Measurements from ENCODE around the gene TMEM131.

Gene TMEM131

DNA sequence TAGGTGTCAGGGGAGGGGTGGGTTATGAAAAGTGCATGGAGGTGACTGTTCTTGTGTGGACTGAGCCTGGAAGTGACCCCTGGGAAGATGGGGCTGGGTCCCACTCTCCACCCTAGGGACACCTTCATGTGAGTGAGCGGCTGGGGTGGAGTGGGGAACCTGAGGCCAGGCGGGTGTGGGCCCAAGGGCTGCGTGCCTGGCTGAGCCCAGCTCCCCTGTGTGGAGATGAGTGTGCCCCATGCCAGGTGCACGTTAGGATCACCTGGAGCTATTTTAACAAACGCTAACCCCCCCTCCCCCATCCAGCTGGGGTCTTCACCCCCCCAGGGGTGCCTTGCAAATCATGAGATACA, 255.9 kb downstream of the TMEM131 start:
- DNase-seq (ENCODE audit: low read depth in 2 of 2) = no peak

DNA sequence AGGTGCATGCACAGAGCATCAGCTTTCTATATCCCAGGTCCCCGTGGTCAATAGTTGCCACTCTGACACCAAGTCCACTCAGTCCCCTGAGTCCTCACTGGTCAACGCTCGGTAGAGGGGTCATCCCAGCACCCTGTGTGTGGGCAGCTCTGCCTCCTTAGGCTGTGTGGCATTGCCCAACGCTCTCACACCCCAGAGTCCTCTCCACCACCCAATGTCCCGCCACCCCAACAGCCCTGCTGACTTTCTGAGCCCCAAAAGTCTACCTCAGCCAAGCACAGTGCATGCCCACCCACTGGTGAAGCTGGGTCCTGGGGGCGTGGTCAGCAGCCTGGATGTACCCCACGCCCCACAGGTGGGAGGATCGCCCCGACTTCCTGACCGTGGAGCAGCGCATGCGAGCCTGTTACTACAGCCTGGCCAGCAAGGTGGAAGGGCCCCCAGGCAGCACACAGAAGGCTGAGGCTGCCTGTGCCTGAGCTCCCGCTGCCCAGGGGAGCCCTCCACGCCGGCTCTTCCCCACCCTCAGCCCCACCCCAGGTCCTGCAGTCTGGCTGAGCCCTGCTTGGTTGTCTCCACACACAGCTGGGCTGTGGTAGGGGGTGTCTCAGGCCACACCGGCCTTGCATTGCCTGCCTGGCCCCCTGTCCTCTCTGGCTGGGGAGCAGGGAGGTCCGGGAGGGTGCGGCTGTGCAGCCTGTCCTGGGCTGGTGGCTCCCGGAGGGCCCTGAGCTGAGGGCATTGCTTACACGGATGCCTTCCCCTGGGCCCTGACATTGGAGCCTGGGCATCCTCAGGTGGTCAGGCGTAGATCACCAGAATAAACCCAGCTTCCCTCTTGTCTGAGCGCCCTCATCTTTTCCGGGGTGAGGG, 256.5 kb downstream of the TMEM131 start:
- DNase-seq (ENCODE audit: low read depth in 2 of 2) = no peak

DNA sequence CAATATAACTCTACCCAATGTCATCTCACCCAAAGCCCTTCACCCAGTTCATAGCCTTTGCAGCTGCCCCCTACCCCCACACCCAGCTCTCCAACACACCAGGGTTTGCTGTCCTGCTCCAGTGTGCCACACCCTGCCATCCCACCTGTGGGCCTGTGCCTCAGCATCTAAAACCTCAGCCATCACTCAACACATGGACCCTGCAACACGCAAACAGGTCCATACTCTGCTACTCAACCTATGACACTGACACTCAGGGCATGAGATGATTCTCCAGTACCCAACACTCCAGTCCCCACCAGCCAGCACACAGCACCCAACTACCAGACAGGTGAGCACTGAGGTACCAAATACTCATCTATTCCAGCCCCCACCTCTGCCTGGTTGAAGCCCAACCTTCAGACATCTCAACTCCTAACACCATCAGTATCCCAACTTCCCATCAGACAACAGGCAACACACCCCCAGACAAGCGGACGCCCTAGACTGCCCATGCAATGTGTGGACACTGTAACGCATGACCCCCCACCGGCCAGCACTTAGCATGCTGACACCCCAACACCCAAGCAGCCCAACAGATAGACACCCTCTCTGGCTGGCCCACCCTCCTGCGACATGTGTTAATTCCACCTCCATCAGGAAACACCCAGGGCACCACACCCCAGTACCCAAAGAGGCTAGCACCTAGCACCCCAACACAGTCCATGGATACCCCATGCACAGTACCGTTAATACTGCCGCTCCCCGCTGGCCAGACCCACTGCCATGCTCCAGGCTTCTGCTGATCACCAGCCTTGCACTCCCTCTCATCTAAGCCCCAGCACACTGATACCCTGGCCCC, 257.3 kb downstream of the TMEM131 start:
- no peak for DNase-seq (ENCODE audit: low read depth in 2 of 2)

DNA sequence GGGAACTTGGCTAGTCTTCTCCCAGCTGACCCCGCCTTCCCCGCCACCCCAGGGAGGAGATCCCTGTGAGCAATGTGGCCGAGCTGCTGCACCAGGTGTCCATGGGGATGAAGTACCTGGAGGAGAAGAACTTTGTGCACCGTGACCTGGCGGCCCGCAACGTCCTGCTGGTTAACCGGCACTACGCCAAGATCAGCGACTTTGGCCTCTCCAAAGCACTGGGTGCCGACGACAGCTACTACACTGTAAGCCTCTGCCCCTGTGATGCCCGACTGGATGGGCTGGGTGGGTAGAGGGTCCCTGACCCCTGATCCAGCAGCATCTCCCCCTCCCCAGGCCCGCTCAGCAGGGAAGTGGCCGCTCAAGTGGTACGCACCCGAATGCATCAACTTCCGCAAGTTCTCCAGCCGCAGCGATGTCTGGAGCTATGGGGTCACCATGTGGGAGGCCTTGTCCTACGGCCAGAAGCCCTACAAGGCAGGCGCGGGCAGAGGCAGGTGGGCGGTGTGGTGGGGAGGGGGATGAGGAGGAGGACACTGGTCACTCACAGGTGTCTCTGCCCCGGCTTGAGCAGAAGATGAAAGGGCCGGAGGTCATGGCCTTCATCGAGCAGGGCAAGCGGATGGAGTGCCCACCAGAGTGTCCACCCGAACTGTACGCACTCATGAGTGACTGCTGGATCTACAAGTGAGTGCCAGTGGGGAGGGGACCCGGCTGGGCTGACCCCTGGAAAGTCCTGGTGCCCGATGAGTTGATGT, 258.1 kb downstream of the TMEM131 start:
- no peak for DNase-seq (ENCODE audit: low read depth in 2 of 2)

DNA sequence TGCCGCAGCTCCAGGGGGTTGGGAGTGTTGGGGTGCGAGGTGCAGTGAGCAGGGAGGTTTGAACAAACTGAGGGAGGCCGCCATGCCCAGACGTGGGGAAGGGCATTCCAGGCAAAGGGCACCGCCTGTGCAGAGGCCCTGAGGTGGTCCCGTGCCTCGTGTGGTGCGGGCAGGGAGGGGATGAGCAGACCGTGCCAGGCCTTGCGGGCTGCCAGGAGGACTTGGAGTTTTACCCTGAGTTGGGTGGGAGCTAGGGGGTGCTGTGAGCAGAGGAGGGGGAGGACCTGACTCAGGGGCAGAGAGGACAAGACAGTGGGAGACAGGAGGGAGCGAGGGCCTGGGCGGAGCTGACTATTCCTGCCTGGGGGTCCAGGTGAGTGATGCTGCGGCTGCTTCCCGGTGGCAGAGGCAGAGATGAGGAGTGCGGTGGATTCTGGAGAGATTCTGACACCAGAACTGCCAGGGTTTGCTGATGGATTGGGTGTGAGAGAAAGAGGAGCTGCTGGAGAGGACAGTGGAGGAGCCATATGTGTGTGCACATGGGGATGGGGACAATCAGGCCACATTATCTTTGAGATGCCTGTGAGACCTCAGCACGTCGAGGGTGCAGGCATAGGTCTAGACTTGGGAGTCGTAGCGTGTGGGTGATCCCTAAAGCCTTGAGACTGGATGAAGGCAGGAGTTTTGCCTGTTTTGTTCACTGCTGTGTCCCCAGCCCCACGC, 259.0 kb downstream of the TMEM131 start:
- no peak for DNase-seq (ENCODE audit: low read depth in 2 of 2)

DNA sequence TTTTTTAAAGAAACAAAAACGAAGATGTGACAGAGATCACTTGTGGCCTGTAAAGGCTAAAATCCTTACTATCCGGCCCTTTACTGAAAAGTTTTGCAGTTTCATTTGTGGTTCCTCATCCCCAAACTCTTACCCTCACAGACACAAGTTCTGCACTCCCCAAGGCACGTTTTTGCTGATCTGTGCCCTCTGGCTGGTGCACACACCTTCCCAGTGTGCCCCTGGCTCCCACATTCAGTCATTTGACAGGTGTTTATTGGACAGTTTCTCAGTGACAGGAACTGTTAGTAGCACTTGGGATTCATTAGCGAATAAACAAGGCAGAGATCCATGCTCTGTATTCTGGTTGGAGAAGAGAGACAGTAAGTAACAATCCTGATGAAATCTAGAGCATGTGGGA, 259.6 kb downstream of the TMEM131 start:
- DNase-seq (ENCODE audit: low read depth in 2 of 2) = no peak

DNA sequence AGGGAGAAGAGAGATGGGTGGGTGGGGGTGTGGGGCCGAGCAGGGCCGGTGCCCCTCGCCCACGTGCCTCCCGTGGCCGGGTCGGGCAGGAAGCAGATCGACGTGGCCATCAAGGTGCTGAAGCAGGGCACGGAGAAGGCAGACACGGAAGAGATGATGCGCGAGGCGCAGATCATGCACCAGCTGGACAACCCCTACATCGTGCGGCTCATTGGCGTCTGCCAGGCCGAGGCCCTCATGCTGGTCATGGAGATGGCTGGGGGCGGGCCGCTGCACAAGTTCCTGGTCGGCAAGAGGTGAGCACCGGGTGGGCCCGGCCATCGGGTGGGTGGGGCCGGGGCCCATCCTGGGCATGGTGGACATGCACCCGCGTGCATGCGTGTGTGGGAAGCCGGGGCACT, 260.6 kb downstream of the TMEM131 start:
- DNase-seq (ENCODE audit: low read depth in 2 of 2) = no peak

DNA sequence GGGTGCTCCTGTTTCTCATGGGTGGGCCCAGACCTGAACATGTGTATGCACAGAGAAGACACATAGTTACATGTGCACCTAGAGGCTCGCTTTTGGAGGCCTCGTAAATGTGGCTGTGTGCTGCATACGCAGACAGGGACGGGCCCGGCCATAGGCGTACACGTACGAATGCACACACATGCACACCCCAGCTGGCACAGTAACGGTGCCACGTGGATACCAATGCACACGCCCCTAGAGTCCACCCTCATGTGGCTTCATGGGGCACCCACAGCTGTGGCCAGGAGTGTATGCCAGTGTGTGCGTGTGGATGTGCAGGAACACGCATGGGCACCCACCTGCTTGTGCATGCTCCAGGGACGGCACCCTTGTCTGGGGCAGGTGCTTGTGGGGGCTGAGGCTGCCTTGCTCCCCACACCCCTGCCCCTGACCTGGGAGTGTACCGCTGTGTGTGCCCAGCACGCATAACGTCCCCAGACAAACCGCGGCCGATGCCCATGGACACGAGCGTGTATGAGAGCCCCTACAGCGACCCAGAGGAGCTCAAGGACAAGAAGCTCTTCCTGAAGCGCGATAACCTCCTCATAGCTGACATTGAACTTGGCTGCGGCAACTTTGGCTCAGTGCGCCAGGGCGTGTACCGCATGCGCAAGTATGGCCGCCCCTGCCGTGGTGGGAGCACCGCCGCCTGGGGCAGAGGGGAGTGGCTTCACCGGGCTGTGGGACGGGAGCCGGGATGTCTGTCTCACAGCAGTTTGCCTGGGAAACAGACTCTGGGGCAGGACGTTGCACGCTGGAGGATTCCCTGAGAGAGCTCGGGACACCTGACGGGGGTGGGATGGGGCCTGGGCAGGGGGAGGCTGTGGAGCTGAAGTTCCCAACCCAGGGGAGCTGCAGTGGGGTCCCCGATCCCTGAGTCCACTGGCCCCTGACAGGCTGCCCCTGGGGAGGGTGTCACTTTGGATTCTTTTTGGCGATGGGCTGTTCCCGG, 261.4 kb downstream of the TMEM131 start:
- DNase-seq (ENCODE audit: low read depth in 2 of 2) = no peak

DNA sequence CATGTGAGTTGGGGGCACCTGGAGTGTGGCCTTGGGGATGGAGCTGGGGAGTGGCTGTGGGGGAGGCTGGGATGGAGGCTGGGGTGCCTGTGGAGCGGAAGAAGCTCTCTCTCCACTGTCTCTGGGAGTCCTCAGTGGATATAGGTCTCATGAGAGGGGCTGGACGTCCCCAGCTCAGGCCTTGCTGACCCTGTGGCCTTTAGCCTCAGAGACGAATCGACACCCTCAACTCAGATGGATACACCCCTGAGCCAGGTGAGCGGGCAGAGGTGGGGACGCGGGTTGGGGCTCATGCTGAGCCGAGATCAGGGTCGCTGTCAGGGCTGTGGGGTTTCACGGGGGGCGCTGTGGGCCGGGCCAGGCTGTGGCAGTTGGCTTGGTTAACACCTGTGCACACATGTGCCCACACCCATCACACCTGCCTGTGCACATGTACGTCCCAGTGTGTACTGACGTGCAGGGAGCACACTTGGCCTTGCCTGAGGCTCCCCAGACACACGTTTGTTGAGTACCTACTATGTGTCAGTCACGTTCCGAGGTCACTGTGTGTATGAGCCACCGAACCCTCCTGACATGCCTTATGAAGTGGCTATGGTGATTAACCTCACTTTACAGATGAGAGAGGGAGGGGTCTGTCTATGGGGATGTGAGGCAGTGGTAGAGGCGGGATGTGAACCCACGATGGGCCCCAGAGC, 262.3 kb downstream of the TMEM131 start:
- no peak for DNase-seq (ENCODE audit: low read depth in 2 of 2)

DNA sequence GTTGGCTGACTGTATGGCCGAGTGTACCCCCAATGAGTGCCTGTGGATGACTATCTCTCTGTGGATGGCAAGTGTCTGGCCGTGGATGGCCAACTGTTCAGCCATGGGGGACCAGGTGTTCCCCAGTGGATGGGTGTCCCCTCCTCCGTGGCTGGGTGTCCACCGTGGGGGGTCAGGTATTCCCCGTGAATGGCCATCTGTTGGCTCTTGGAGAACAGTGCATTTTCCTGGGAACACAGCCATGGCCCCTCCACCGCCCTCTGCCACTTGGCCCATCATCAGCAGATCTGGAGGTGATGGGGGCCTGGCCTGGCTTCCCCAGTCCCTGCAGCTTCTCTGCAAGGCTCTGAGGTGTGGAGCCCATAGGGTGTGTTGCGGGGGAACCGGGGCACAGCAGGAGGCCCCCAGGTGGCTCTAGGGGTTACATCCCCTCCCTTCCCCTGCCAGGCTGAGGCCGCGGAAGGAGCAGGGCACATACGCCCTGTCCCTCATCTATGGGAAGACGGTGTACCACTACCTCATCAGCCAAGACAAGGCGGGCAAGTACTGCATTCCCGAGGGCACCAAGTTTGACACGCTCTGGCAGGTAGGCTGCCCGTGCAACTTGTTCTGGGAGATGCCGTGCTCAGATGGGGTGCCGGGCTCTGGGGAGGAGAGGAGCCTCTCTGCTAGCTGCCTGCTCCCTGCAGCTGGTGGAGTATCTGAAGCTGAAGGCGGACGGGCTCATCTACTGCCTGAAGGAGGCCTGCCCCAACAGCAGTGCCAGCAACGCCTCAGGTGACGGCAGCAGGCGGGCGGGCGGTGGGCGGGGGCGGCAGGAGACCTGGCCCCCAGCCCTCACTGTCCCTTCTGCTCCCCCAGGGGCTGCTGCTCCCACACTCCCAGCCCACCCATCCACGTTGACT, 263.1 kb downstream of the TMEM131 start:
- no peak for DNase-seq (ENCODE audit: low read depth in 2 of 2)

DNA sequence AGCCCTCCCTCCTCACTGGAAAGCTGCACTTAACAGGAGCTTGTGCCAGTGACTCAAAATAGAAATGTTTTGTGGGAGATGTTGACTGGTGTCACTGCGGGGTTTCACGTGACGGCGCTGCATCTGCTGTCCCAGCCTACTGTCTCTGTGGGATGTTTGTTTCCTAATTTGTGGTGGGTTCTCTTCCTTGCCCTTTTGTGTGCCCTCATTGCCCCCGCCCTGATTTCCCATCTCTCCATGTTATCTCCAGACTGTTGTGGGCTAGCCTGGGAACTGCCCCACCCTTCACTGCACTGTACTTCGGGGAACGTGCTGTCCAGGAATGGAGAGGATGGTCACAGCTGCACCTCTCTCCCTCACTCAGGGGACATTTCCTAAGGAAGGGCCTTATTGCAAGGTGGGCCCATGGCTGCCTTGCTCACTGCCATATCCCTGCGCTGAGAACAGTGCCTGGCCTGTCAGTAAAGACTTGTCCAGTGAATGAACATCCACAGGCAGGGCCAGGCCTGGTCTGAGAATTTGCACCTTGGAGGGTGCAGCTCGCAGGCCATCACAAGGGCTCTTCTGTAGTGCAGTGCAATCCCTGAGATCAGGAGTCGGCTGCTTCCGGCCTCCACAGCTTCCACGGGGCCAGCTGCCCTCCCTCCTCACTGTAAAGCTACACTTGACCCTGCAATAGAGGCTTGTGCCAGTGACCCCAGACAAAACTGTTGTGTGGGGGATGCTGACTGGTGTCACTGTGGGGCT, 264.3 kb downstream of the TMEM131 start:
- DNase-seq (ENCODE audit: low read depth in 2 of 2) = no peak

DNA sequence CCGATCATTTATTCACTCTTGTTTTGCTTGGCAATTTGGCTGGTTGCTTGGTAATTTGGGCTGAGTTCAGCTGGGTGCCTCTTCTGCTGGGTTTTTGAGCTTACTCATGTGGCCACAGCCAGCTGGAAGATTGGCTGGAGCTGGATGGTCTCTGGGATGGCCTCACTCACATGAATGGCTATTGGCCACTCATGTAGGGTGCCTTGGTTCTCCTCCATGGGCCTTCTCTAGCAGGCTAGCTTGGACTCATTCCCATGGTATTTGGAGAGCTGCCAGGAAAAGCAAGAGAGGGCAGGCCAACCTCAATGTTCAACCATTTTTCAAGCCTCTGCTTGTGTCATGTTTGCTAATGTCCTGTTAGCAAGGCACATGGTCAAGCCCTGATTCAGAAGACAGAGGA, 265.5 kb downstream of the TMEM131 start:
- no peak for DNase-seq (ENCODE audit: low read depth in 2 of 2)

DNA sequence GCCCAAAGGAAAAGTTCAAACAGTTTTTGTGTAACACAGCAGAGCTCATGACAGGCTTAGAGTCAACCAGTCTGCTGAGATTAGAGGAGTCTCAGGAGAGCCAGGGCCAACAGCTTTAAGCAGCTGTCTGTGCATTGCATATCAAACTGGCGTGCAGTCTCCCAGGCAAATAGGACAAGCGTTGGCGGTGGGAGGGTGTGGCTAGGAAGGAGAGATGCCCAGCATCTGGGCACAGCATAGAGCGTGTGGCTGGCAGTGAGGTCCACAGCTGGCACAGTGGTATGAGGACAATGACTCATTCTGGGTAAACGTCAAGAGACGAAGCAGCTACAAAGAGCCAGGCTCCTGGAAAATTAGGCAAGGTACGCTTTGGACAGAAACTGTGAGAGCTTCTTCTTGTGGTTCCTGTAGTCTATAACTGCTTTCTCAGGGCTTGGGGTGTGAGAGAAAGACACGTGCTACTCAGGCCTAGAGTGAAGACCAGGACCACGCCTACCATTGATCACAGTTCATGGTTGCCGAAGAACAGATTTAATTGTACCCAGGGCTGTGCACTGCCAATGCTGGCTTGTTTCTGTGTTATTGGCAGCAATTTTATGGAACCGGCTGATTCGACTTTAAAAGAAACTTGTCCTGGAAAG, 267.5 kb downstream of the TMEM131 start:
- DNase-seq (ENCODE audit: low read depth in 2 of 2) = no peak

DNA sequence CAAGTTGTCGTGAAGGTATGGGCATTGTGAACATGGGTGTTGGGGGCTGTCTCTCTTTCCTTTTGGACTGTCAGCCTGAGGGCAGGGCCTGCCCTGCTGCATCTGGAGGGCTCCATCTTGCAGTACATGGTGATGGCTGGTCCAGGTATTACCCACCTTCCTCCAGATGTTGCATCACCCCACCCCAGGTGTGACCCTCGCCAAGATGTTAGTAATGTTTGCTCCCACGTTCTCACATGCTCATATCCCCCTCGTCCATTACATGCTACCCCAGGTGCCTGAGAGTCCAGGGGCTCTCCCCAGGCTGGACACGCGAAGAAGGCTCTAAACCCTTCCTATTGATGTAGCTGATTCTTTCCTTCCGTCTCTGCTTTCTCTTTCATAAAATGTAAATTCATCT, 268.5 kb downstream of the TMEM131 start:
- no peak for DNase-seq (ENCODE audit: low read depth in 2 of 2)

DNA sequence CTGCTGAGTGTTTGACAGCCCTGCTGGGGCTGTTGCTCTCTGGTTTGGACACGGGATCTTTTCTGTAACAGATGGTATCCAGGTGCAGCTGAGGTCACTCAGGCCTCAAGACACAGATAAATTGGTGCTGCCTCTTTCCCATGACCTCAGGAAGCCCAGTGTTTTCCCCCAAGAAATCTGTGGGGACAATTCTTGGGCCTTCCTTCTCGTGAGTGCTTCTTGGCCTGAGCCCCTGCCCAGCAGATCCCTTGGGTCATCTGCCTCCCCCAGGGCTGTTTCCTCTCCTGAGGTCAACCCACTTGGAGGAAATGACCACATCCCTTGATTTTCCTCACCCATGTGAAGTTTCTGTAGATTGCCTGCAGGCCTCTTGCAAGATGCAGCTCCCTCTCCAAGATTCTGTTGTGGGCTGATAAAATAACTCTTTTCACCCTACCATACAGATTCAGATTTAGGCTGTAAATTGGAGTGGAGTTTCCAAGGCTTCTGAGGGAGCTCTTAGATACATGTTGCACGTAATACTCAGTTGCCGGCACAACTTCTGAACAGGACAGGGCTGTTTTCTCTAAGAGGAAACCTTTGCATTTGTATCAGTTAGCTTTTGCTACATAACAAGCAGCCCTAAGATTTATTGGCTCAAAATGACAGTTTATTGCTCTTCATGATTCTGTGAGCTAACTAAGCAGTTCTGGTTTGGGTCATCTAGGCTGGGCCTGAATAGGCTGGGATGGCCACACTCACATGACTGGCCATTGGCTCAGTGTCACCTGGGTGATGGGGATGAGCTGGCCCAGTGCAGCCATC, 269.3 kb downstream of the TMEM131 start:
- no peak for DNase-seq (ENCODE audit: low read depth in 2 of 2)

DNA sequence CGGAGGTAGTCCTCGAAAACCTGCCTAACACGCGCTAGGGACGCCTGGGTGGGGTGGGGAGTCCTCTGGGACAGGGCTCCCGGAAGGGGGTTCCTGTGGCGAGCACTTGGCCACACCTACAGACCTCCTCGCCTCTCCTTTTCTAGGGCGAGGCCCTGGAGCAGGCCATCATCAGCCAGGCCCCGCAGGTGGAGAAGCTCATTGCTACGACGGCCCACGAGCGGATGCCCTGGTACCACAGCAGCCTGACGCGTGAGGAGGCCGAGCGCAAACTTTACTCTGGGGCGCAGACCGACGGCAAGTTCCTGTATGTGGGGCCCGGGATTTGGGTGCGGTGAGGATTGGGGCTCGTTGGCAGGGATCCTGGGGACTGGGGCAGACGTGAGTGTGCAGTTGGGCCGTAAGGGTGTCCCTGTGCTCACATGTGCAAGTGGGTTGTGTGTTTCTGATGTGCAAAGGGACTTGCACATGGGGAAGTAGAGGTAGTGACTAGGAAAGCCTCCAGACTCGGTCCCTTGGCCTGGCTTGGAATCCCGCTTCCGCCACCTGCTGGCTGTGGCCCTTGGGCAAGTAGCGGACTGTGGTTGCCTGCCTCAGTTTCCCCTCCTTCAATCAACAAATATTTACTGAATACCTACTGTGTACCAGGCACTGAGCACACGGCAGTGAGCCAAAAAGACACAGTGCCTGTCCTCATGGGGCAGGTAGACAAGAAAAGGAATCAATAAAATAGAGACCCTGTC, 270.6 kb downstream of the TMEM131 start:
- DNase-seq (ENCODE audit: low read depth in 2 of 2) = no peak
